ENCODE measurements around the gene TMEM63C. TPM values are rescaled to one million over a fixed set of nuclear protein-coding genes. Genes with fewer than 3 reads are reported as not detected.

Gene TMEM63C
- total RNA-seq, 3 donors from 2014 or later (not counting 1 experiment from before 2014, with no cell fraction given) = 1.5 to 5.1 (median 2.1) TPM

- Mint-ChIP-seq H3K4me3 (no peak overlapping the region), H3K36me3 (no peaks in the 10 kb centered on the region), H3K9me3 (no peaks in the 10 kb centered on the region), H3K27ac (no peak overlapping the region), H3K27me3 (ENCODE audit: low read depth in 2 of 2) (peaks cover 49 to 64% of the 10 kb centered on the region in 2 donors), H3K4me1 (peaks cover 0 to 12% of the 10 kb centered on the region in 2 donors)
- peaks cover 34% of the 10 kb centered on the region for H3K27me3 ChIP-seq (ENCODE audit: control insufficient read depth, insufficient read depth, low read length)
- DNase-seq (no peak), ATAC-seq (no peak)
- H3K4me3 ChIP-seq (ENCODE audit: low read length) = no peak overlapping the region
- peaks cover 17% of the 10 kb centered on the region for H3K4me1 ChIP-seq (ENCODE audit: control insufficient read depth, insufficient read depth, low read length)
- H3K27ac ChIP-seq (ENCODE audit: low read length) = no peak overlapping the region
- intact Hi-C loops (cut with micrococcal nuclease) = no loop called here
- WGBS (ENCODE audit: insufficient coverage) = 85% methylated on average over 15 of the region's 15 CpGs
- H3K36me3 ChIP-seq (ENCODE audit: control insufficient read depth, insufficient read depth, low read length) = no peaks in the 10 kb centered on the region
- TF ChIP-seq CTCF (IDR thresholded peaks at IDR 0.05) = no peak
- H3K9me3 ChIP-seq (ENCODE audit: control insufficient read depth, insufficient read depth, low read length) = no peaks in the 10 kb centered on the region
Measured at GRCh38 chr14:77139022-77139421, 42.6 kb upstream of the TMEM63C start.

- DNase-seq = peak in 1 of 2 donors; percentile 55
- Mint-ChIP-seq H3K27ac (no peak overlapping the region), H3K4me3 (no peak overlapping the region), H3K9me3 (no peaks in the 10 kb centered on the region), H3K4me1 (peaks cover 0 to 11% of the 10 kb centered on the region in 2 donors), H3K27me3 (ENCODE audit: low read depth in 2 of 2) (peaks cover 49 to 64% of the 10 kb centered on the region in 2 donors), H3K36me3 (no peaks in the 10 kb centered on the region)
- 3% methylated on average over 48 of the region's 52 CpGs for WGBS (ENCODE audit: insufficient coverage)
- H3K27me3 ChIP-seq (ENCODE audit: control insufficient read depth, insufficient read depth, low read length) = peaks cover 35% of the 10 kb centered on the region
- no peak overlapping the region for H3K27ac ChIP-seq (ENCODE audit: low read length)
- no peaks in the 10 kb centered on the region for H3K9me3 ChIP-seq (ENCODE audit: control insufficient read depth, insufficient read depth, low read length)
- H3K36me3 ChIP-seq (ENCODE audit: control insufficient read depth, insufficient read depth, low read length) = no peaks in the 10 kb centered on the region
- no peak overlapping the region for H3K4me3 ChIP-seq (ENCODE audit: low read length)
- peaks cover 17% of the 10 kb centered on the region for H3K4me1 ChIP-seq (ENCODE audit: control insufficient read depth, insufficient read depth, low read length)
- no peak for TF ChIP-seq CTCF (IDR thresholded peaks at IDR 0.05)
- ATAC-seq = peak in 1 of 3 donors; percentile 61
- intact Hi-C loops (cut with micrococcal nuclease) = no loop called here
Measured at GRCh38 chr14:77139540-77140358, 41.8 kb upstream of the TMEM63C start.

- peaks cover 37% of the 10 kb centered on the region for H3K27me3 ChIP-seq (ENCODE audit: control insufficient read depth, insufficient read depth, low read length)
- H3K4me3 ChIP-seq (ENCODE audit: low read length) = no peak overlapping the region
- H3K9me3 ChIP-seq (ENCODE audit: control insufficient read depth, insufficient read depth, low read length) = no peaks in the 10 kb centered on the region
- H3K4me1 ChIP-seq (ENCODE audit: control insufficient read depth, insufficient read depth, low read length) = peaks cover 17% of the 10 kb centered on the region
- DNase-seq = no peak
- H3K27ac ChIP-seq (ENCODE audit: low read length) = no peak overlapping the region
- peaks cover 0 to 11% of the 10 kb centered on the region in 2 donors for H3K4me1 Mint-ChIP-seq
- TF ChIP-seq CTCF (IDR thresholded peaks at IDR 0.05) = no peak
- WGBS (ENCODE audit: insufficient coverage) = 2% methylated on average over 67 of the region's 67 CpGs
- H3K27me3 Mint-ChIP-seq (ENCODE audit: low read depth in 2 of 2) = peaks cover 46 to 69% of the 10 kb centered on the region in 2 donors
- no peaks in the 10 kb centered on the region for H3K36me3 Mint-ChIP-seq
- no peak for ATAC-seq
- no peak overlapping the region for H3K27ac Mint-ChIP-seq
- H3K36me3 ChIP-seq (ENCODE audit: control insufficient read depth, insufficient read depth, low read length) = no peaks in the 10 kb centered on the region
- intact Hi-C loops (cut with micrococcal nuclease) = no loop called here
- no peak overlapping the region for H3K4me3 Mint-ChIP-seq
- H3K9me3 Mint-ChIP-seq = no peaks in the 10 kb centered on the region
Measured at GRCh38 chr14:77140359-77141213, 41.0 kb upstream of the TMEM63C start.

Data from natural killer cell (primary cell).